ENCODE measurements around the gene TYW5.

The TYW5 gene

GRCh38 chr2:199973703-199974102 lies 18.4 kb upstream of the TYW5 start:
- no peak for DNase-seq (ENCODE audit: low read depth in 2 of 2)

DNA sequence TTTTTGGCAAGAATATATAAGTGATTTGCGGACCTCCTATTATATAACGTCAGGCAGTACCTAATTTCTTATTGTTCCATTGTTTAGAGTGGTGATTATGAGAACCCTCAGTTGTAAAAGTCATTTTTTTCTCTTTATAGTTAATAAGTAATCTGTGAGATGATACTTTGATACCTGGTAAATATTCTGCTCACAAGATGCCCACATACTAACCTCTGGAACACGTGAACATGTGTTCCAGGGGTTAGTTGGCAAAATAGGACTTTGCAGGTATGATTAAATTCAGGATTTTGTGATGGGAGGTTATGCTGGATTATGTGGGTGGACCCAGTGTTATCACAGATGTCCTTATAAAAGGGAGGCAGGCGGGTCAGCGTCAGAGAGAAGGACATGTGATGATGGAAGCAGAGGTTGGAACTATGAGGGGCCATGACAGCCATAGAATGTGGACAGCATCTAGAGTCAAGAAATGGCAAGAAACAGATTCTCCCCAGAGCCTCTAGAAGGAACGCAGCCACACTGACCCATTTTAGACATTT lies 16.9 kb upstream of the TYW5 start:
- no peak for DNase-seq (ENCODE audit: low read depth in 2 of 2)

DNA sequence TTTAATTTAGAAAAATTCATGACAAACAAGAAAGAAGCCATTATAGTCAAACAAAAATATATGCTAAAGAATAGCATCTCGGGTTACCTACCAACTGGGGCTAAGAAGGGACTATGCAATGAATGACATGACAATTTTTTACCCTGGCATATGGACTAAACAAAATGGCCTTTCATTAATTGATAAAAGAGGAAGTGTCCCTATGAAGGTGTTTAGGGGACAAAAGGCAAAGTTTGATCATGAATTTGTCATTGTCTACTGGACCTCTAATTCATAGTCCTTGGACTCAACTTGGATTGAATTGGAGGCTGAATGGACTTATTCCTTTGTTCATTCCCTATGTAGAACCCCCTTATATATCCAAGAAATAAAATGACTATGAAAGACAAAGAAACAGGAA lies 12.8 kb upstream of the TYW5 start:
- no peak for DNase-seq (ENCODE audit: low read depth in 2 of 2)

GRCh38 chr2:199966976-199967375 lies 11.7 kb upstream of the TYW5 start:
- DNase-seq (ENCODE audit: low read depth in 2 of 2): no peak

GRCh38 chr2:199966405-199966804 lies 11.1 kb upstream of the TYW5 start:
- DNase-seq (ENCODE audit: low read depth in 2 of 2): no peak

DNA sequence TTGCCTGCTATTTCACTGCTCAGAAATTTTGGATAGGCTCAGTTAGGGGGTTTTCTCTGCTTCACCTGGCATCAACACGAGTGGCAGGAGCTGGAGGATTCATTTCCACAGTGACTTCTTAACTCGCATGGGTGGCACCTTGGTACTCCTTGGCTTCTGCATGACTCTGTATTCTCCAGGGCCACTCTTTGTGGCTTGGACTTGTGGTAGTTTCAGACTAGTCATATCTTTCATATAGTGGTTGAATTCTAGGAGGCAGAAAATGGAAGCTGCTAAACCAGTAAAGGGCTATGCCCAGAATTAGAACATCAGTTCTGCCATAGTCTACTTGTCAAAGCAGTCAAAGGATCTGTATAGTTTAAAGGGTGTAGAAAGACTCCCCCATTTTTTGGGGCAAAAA lies 6.9 kb upstream of the TYW5 start:
- no peak for DNase-seq (ENCODE audit: low read depth in 2 of 2)

DNA sequence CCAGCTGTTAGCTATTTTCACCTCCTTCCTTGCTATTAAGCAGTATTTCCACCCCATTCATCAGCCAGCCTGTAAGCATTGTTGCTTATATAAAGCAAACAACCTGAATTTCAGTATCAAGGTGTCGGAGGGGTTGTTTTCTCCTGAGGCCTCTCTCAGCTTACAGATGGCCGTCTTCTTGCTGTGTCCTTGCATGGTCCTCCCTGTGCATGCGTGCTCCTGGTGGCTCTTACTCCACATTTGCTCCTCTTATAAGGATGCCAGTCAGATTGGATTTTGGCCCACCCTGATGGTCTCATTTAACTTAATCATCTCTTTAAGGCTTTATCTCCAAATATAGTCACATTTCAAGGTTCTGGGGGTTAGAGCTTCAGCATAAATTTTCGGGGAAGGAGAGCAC lies 2.7 kb upstream of the TYW5 start:
- no peak for DNase-seq (ENCODE audit: low read depth in 2 of 2)

DNA sequence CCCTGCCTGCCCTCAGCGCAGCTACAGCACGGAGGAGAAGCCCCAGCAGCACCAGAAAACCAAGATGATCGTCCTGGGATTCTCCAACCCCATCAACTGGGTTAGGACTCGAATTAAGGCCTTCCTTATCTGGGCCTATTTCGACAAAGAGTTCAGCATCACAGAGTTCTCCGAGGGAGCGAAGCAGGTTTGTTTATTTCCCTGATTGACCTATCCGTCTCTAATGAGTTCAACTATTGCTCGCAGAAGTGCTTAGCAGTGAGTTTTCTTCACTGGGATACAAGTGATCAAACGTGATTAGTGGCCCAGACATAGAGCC lies 730 bp upstream of the TYW5 start:
- DNase-seq (ENCODE audit: low read depth in 2 of 2): no peak

DNA sequence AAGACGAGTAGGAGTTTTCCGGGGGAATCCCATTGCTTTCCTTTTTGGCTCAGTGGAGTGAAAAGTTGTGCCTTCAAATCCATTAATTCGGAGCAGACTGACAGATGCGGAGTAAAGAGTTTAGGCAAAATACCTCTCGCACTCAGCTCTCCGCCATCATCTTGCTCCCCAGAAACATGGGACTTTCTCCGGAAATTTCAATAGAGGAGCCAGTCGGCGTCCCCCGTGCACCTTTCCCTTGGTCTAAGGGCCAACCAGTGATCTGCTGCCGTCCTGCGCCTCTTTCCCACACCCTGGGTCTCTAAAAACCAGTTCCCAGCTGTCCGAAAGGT lies 318 bp downstream of the TYW5 start:
- DNase-seq (ENCODE audit: low read depth in 2 of 2): no peak

- DNase-seq (ENCODE audit: low read depth in 2 of 2): no peak
Observed at GRCh38 chr2:199951023-199951422, 4.3 kb downstream of the TYW5 start.

- no peak for DNase-seq (ENCODE audit: low read depth in 2 of 2)
Observed at GRCh38 chr2:199950396-199950795, 4.9 kb downstream of the TYW5 start.

DNA sequence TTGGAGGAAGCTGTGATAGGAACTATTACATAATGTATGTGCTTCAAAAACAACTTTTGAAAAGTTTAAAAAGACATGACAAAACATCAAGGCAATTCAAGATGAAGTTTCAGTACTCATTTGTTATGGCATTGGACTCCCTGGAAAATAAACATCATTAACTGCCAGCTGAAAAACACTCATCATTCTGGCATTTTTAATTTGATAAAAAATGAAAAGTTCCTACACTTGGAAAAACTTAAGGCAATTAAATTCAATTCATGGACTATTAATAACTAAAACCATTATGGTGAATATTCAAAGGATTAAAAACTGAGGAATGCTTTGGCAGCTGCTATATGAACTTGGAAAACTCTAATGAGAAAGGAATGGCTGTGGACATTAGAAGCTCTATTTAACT lies 8.5 kb downstream of the TYW5 start:
- DNase-seq (ENCODE audit: low read depth in 2 of 2): no peak

GRCh38 chr2:199946196-199946595 lies 9.1 kb downstream of the TYW5 start:
- DNase-seq (ENCODE audit: low read depth in 2 of 2): no peak

GRCh38 chr2:199943373-199943772 lies 11.9 kb downstream of the TYW5 start:
- DNase-seq (ENCODE audit: low read depth in 2 of 2): no peak

DNA sequence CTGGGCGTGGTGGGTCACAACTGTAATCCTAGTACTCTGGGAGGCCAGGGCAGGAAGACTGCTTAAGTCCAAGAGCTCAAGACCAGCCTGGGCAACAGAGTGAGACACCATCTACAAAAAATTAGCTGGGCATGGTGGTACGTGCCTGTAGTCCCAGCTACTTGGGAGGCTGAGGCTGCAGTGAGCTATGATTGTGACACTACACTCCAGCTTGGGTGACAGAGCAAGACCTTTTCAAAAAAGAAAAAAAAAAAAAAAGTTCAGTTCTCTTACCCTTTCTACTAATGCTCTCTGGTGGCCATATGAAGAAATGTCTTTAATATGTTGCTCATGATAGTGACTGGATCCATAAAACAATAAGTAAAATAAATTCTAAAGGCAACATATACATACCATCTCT lies 14.9 kb downstream of the TYW5 start:
- DNase-seq (ENCODE audit: low read depth in 2 of 2): no peak

GRCh38 chr2:199936554-199936953 lies 18.7 kb downstream of the TYW5 start:
- DNase-seq (ENCODE audit: low read depth in 2 of 2): no peak

GRCh38 chr2:199933466-199933865 lies 21.8 kb downstream of the TYW5 start:
- DNase-seq (ENCODE audit: low read depth in 2 of 2): no peak

DNA sequence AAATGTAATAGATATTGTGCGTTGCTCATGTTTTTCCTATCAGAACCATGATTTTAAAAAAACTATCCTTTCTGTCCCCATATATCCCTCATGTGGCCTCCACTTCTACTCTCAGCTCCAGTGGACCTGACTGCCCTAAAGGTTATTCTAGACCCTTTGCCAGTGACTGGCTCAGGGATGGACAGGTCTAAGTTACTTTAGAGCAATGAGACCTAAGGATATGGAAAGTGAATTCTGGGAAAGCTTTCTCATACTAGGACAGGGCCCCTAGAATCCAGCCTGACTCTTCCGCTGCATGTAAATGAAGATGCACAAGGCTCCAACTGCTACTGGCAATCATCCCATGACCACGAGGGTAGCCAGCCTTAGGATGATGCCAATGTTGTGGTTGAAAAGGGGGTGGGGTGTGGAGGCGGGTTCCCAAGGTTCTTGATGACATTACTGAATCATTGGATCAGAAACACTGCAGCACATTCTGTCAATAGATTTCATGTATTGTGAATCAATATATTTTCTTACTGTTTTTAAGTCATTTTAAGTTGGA lies 22.9 kb downstream of the TYW5 start:
- DNase-seq (ENCODE audit: low read depth in 2 of 2): no peak

- no peak for DNase-seq (ENCODE audit: low read depth in 2 of 2)
Observed at GRCh38 chr2:199929262-199929661, 26.0 kb downstream of the TYW5 start.

DNA sequence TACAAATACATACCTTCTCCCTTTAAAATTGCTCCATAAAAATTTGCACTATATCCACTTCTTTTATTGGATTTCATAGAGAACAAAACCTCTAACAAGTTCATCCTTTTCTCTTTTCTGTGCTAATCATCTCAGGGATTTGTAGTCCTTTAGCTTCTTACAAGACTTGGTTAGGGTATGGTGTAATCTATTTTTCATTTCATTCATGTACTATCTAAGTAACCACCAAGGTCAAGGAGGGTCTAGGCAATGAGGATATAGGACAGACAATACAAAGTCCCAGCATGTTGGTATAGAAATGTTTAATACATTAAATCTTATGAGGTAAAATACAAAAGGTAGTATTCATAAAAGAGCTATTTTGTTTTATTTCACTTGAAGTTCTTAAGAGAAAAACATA lies 26.7 kb downstream of the TYW5 start:
- no peak for DNase-seq (ENCODE audit: low read depth in 2 of 2)

DNA sequence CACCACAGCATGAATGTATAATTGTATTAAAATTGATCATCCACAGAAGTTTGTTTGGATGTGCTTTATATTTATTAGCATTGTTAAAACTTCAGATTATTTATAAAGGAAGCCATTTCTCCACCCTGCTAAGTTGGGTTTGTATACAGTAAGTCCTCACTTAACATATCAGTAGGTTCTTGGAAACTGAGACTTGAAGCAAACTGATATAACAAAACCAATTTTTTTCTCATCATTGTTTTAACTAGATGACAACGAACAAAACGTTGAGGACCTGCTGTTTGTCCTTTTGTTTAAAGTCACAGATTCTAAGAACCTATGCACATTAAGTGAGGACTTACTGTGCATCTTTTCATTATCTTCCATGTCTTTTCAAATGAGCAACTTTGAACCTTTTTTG lies 27.1 kb downstream of the TYW5 start:
- DNase-seq (ENCODE audit: low read depth in 2 of 2): no peak

DNA sequence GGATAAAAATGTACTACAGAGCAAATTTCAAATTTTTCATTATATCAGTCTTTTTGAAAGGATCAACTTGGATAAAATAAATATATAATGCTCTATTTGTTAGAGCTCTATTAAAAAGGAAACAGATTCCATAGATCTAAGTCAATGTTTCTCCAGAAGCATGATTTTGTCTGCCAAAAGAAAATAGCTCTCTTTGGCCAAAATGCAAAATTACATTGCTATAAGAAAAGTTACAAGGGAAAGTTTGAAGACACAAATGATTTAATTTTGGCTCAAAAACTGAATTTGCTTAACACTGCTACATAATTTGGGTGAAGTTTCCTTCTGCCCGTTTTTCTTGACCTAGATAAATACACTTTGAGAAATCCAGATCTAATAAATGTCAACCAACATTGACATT lies 28.5 kb downstream of the TYW5 start:
- DNase-seq (ENCODE audit: low read depth in 2 of 2): no peak

DNA sequence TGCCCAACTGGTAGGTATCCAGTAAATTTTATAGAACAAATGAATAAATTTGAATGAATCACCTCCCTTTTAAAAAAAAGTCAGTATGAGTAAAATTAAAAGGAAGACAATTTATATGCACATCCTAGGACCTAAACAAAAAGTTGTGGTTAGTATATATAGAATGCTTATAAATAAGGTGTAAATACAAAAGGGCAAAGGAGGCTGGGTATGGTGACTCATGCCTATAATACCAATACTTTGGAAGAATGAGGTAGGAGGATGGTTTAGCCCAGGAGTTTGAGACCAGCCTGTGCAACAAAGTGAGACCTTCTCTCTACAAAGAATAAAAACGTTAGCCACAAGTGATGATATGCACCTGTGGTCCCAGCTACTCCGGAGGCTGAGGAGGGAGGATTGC lies 31.4 kb downstream of the TYW5 start:
- no peak for DNase-seq (ENCODE audit: low read depth in 2 of 2)

DNA sequence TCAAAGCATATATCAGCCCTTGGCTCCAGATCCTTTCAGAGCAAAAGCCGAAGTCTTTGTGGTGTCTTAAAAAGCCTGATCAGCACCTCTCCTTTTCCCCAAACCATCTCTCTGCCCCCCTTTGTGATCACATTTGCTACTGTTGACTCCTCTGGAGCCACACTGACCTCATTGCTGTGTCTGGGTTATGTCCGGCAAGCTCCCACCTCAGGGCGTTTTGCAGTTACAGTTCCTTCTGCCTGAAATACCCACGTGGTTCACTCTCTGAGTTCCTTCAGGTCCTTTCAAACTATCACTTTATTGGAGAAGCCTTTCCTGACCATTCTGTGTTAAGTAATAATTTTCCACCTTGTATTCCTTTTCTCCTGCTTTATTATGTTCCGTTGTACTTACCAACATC lies 32.4 kb downstream of the TYW5 start:
- no peak for DNase-seq (ENCODE audit: low read depth in 2 of 2)

DNA sequence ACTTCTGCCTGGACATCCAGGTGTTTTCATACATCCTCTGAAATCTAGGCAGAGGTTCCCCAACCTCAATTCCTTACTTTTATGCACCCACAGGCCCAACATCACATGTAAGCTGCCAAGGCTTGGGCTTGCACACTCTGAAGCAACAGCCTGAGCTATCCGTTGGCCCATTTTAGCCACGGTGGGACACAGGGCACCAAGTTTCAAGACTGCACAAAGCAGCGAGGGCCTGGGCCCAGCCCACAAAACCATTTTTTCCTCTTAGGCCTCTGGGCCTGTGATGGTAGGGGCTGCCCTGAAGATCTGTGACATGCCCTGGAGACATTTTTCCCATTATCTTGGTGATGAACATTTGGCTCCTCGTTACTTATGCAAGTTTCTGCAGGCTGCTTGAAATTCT lies 38.3 kb downstream of the TYW5 start:
- no peak for DNase-seq (ENCODE audit: low read depth in 2 of 2)
